ENCODE measurements around the gene PUSL1.

PUSL1 gene

DNA sequence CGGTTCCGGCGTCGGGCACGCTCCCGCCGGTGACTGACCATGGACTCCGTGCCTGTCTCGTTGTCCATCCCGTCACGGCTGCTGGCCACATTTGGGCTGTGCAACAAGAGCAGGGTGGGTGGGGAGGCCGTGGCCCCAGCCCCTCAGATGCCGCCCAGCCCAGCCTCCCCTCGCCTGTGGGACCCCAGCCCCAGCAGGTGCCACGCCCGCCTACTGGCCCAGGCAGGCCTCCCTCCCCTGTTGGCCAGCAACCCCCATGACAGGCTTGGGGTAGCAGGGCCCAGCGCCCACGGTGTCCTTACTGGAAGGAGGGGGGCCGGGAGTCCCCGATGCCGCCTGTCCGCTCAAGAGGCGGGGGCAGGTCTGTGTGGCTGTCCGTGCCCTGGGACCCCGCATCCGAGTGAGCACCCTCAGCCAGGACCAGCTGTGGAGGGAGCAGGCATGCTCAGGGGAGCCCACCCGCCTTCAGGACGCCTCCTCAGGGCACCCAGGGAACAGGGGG lies 33.7 kb downstream of the PUSL1 start:
- DNase-seq: no peak

DNA sequence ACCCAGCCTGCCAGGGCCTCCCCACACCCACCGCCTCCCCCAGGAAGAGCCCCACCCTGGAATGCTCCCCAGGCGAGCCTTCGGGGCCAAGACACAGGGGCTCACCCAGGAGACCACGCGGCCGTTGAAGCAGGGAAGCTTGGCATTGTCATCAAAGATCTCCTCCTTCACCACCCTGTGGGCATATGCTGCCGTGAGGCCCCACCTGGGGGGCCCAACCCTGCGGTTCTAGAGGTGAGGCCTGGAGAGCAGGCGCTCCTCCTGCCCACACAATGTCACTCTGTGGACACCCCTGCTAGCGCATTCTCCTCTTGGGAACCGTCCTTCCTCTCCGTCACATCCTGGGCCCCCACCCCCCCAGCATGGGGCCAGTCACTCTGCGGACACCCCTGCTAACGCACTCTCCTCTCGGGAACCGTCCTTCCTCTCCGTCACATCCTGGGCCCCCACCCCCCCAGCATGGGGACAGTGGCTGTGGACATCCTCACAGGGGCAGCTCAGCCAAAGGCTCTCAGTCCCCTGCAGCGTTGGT lies 34.3 kb downstream of the PUSL1 start:
- DNase-seq: no peak

DNA sequence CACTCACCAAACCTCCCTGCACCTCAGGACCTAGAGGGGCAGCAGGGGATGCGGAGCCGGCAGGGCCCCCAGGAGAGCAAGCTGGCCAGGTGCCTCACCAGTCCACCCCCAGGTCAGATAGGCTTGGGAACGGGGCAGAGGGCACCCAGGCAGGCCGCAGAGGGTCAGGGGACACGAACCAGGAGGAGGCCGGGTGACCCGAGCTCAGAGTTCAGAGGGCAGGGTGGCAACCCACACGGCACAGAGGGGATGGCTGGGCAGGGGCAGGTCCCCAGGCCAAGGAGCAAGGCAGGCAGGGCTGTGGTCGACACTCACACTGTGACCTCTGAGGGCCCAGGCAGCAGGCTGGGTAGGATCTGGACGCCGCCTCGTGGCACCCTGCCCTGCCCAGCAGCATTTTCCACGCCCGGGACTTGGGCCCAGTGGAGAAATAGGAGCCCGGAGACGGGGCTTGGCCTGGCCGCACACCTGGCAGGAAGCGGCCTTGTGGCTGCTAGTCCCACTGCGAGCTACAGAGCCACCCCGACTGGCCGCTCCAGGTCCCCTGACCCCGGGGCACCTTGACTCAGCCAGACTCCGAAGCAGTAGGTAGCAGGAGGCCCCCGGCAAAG lies 35.5 kb downstream of the PUSL1 start:
- DNase-seq: no peak

DNA sequence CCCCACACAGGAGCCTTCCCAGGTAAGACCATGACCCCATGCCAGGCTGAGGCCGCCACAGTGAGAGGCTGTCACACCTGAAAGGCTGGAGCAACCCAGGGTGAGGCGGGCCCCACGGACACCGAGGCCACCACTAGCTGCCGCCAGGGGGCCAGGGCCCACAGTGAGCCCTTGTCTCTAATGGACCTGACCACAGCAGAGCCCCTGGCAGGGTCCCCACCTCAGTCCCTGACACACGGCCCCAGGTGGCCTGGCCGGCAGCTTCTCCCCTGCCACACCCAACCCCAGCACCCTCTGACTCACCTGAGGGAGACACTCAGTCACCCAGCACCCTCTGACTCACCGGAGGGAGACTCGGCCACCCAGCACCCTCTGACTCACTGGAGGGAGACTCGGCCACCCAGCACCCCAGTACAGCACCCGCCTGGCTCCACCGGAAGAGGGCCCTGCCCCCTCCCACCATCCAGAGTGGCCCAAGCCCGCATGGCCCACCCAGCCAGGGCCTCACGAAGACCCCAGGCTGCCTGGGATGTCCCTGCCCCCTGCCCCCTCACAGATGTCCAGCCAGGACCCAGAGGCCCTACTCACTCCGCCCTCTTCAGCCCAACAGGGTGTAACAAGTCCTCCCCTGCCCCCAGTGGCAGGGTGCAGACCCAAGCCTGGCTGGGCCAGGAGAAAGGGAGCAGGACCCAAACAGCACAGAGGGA lies 36.4 kb downstream of the PUSL1 start:
- no peak for DNase-seq

DNA sequence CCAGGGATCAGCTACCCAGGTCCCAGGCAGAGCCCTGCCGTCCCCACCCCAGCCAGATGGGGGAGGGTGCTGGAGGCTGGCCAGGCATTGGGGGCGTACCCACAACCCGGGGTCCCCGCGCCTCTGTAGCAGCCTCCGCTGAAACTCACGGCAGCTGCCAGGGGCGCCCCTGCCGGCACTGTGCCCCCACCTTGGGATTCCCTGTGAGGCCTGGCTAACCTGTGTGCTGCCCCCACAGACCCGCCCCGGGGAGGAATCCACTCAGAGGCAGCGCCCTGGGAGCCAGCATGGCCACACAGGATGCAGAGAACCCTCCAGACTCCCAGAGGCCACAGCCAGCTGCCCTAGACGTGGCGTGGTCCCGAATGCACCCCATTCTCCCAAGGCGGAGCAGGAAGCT lies 37.0 kb downstream of the PUSL1 start:
- DNase-seq: no peak

DNA sequence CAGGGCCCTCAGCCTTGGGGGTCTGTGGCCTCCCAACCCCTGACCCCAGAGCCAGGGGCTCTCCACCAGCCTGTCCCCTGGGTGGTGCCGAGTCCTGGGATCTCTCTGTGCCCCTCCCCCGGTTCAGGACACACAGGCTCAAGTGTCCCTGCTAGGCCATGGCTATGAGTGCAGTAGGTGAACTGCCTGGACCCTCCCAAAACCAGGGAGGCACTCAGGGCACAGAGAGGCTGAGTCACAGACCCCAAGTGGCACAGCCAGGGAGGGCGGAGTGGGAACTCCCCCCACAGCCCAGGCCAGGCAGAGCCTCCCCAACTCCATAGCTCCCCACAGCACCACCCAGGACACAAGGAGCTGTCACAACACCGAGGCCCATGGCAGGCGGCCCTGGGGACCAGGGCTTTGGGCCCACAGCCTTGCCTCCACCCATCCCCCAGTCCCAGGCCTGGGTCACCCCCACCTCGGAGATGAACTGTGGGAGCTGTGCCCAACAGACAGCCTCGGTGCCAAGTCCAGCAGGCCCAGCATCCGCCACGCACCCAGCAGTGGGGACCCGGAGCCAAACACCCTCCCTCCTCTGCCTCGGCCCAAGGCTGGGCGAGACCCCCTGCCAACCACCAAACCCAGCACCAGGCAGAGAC lies 37.6 kb downstream of the PUSL1 start:
- no peak for DNase-seq

DNA sequence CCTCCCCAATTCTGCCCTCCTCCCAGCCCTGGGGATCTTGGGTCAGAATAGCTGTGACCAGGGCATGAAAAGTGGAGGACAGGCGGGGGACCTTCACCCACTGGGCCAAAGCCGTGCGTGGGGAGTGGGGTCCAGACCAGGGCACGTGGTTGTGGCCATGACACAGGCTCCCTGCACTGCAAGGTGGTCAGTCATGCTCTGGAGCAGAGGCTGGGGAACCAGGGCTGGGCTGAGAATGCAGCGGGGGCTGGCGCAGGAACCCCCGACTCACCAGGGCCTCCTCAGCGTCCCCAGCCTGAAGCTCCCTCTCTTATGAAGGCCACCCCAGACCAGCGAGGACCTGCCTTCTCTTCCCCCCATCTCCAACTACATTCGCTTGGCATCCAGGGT lies 38.1 kb downstream of the PUSL1 start:
- no peak for DNase-seq

DNA sequence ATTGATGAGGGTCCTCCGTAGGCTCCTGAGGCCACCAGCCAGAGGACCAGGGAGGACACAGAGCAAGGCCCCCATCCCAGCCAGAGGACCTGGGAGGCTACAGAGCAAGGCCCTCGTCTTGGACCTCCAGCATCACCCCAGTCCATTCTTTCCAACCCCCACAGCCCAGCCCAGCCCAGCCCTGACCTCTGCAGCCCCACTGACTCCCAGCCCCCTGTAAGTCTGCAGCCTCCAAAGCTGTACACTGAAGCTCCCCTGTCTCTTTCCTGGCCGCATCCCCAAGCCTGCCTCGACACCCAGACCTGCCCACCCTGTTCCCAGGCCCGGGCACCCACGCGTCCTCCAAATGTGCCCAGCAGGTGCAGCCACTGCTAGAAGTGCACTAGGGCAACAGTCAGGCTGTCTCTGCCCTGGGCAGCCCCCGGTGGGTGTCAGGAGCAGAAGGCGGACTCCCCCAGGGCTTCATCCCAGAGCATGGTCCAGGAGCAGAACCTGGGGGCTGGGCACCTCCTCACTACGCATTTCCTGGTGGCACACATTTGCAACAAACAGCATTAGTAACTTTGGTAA lies 38.7 kb downstream of the PUSL1 start:
- DNase-seq: no peak

DNA sequence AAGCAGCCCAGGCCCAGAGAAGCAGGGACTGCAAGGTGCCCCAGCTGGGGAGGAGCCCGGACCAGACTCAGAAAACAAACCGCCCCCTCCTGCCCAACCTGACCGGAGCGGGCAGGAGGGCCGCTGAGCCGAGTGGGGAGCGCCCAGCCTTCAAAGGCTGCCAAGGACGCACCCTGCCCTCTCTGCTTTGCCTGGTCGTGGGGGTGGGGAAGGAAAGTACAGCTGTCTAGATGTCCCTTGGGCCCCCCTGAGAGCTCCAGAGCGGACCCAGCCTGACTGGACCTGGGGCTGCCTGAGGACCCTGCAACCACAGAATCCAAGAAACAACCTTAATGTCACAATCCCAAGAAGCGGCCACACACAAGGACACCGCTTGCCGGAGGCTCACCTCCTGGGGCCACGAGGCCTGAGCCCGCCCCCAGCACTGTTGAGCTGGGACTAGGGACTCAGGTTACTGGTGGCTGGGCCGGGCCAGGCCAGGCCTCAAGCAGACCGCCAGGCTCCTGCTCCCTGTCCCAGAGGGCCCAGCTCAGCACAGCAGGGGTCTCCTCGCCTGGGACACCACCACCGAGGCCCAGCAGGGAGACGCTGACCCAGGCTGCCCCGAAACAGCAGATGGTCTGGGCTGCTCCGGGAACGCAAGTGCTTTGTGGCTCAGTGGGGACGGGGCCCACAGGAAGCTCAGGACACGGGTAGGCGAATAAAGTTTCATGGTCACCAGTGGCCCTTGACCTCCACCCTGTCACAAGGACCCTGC lies 39.4 kb downstream of the PUSL1 start:
- DNase-seq: no peak

DNA sequence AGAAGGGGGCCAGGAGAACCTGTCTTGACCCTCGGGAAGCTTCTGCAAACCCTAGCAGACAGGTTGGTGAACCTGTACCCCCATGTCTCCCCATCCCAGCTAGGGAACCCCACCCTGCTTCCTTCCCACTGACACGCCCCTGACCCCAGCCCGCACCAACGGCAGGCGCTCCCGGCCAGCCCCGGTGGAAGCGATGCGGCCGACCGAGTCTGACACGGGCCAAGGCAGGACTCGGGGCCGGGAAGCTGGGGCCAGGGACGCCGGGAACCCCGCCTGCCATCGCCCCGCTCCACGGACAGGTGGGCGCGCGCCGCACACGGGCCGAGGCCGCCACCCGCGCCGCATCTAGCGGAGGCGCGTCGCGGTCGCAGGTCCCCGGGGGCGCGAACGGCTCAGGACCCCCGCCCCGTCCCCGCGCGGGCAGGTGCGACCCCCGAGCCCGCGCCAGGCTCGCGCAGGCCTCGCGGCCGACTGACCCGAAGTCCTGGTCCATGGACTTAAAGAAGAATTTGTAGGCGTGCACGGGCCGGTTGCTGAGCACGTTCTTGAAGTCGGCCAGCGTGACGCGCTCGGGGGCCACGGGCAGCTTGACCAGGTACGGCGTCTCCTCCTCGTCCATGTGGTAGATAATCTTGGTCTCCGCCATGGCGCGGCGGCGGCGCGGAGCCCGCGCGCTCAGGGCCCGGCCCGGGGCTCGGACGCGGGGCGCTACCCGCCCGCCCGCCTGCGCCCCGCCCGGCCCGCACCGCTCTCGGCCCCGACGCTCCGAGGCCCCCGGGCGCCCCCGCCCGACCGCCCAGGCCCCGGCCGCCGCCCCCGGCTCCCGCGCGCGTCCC lies 40.2 kb downstream of the PUSL1 start:
- no peak for DNase-seq

DNA sequence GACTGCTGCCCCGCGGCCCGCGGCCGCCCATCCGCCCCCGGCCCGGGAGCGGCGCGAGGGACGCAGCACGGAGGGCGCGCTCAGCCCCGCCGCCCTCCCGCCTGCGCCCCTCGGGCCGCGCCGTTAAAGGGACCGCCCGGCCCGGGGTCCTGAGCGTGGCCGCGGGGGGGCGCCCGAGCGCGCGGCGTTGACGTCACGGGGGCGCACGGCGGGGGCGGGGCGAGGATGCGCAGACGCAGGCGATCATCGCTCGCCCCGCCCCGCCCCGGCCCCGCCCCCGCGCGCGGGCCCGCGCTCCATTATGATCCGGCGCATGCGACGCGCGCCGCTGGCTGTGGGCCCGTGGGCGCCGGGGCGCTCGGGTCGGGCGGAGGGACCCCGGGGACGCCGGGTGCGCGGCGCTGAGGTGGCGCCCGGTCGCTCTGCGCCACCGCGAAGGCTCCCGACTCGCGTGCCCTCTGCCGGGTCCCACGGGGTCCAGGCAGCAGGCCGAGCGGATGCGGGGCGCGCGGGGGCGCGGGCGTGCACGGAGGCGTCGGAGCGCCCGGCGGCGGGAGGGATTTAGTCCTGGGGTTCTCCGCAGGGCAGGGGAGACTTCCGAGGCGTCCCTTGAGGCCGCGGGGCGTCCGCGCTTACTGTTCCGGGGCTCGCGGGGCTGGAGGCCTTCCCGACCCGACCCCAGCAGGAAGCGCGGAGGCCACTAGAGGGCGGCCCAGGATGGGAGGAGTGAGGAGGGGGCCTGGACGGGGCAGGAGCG lies 41.0 kb downstream of the PUSL1 start, which contains the start of gene DVL1:
TSS of gene DVL1 (minus strand) at position 163 of the 757 bp plus-strand sequence. CDS start 353 bp downstream, outside the sequence.
- peak; percentile 62 to 75 for DNase-seq

DNA sequence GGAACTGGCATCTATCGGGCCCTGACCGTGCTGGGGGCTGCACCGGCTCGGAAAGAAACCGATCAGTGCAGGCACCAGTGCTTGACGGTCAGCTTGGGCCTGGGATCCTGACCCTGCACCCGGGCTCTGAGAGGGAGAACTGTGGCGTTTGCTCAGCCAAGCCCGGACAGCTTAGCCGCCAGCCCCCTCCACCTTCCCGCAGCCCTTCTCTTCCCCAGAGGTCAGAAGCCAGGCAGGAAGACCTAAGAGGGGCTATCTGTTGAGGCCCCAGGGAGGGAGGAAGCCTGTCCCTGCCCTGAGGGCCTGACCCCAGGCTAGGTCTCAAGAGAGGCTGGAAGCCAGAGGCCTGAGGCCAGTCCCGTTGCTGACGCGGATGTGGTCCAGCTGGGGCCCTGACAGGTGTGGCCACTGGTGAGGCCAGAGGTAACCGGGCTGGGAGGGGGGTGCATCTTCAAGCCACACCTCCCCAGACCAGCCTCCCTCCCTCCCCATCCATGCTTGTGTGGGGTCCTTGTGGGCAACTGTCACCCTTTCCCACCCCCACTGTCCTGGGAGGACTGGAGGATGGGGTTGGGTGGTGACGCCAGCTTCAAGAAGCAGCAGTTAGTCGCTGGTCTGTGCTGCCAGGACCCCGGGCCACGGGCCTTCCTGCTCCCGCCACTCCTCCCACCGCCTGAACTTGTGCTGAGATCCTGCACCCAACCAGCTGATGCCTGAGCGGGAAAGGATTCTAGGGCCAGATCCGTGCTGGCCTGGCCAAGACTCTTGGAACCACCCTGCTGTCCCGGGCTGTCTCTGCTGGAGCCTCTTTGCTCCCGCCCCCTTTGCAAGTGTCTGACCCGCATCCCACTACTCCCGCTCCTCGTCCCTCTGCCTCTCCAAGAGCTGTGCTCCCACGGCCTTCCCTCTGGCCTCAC lies 43.4 kb downstream of the PUSL1 start:
- no peak for DNase-seq

DNA sequence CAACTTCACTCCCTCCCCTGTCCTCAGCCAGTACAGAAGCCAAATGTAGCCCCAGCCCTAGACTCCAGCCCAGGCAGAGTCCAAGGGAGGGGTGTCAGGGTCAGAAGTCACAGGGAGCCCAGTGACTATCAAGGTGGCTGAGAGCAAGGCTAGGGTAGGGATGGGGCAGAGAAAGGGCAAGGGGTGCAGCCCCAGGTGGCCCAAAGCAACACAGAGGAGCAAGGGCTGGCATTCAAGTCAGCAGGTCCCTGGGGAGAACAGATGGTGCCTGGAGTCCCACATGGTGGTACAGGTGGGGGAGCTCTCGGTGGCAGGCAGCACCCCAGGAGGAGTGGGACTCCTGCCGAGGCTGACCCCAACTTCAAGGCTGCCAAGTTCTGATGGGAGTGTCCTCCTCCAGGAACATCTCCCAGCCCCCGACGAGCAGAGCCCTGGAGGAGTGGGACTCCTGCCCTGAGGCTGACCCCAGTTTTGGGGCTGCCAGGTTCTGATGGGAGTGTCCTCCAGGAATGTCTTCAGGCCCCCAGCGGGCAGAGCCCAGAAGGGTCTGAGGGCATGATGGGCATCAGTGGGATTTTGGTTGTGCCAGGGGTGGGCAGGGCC lies 44.5 kb downstream of the PUSL1 start:
- no peak for DNase-seq

DNA sequence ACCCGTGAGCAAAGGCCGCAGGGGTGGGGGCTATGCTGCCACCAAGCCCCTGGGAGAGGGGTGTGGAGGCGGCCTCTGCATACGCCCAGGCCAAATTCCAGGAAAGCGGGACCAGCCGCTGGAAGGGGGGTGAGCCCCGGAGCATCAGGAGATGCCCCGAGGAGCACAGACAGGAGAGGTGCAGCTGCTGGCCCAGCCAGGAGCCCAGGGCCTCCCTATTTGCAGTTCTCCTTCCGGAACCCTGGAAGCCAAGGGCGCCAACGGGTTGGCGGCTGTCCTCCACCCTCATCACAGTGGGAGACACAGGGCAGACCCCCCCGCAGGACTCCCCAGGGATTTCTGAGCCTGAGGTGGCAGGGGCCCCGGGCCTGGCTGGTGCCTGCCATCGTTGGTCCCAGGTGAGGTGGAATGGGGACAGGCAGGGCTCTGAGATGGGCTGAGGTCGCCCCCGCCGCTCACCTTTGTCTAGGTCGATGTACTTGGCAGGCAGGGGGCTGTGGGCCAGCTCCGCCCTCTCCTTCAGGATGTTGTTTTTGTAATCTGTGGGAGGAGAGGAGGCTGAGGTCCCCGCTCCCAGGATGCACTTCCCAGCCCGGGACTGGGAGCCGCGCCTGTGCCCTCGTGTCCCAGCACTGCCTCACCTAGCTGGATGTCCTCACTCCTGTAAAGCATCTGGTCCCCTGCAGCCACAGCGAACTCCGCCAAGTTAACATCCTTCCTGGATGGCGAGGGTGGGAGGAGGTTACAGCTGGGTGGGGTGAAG lies 45.2 kb downstream of the PUSL1 start:
- no peak for DNase-seq

DNA sequence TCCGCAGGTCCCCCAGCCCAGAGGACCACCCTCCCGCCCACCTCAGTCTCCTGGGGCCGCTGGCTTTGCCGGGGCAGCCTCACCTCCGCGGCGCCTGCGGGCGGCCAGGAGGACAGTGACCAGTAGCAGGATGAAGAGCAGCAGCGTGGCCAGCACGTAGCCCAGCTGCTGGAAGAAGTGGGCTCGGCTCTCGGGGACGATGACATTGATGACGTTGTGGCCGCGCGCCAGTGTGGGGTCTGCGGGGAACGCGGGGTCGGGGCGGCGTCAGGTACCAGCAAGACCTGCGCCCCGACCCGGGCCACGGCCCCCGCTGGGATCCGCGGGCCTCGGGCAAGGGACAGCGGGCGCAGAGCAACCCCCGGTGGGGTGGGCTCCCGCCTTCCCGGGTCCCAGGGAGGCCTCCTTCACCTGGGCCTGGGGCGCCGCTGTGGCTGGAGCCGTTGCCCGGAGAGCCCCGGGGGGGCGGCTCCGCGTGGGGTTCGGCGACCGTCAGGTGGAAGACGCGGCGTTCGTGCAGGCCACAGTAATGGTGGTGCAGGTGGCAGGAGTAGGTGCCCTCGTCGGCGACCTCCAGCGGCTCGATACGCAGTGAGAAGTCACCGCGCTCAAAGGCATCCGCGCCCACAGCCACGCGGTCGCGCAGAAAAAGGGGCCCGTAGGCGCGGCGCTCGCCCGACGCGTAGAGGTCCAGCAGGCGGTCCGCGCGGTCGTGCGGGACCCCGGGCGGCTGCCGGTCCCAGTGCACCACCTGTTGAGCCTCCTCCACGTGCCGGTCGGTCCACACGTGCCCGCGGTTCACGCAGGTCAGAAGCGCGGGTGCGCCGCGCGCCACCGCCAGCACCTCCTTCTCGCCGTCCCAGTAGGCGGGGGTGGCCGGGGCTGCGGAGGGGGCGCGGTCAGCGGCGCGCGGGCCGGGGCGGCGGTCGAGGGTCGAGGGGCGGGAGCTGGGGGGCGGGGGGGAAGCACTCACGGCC lies 46.2 kb downstream of the PUSL1 start:
- no peak for DNase-seq

DNA sequence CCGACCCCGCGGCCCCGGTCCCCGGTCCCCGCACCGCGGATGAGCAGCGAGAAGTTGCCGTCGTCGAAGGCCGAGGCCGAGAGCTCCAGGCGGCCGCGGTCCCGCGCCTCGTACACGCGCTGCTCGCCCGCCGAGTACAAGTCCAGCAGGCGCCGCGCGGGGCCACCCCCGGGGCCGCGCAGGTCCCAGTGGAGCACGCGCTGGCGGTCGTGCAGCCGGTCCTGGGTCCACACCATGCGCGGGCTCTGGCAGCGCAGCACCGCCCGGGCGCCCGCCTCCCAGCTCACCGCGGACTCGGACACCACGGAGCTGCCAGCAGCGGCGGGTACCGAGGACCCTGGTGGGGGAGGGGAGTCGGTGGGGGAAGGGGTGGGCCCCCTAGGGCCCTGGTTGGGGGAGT lies 47.0 kb downstream of the PUSL1 start:
- DNase-seq: no peak

DNA sequence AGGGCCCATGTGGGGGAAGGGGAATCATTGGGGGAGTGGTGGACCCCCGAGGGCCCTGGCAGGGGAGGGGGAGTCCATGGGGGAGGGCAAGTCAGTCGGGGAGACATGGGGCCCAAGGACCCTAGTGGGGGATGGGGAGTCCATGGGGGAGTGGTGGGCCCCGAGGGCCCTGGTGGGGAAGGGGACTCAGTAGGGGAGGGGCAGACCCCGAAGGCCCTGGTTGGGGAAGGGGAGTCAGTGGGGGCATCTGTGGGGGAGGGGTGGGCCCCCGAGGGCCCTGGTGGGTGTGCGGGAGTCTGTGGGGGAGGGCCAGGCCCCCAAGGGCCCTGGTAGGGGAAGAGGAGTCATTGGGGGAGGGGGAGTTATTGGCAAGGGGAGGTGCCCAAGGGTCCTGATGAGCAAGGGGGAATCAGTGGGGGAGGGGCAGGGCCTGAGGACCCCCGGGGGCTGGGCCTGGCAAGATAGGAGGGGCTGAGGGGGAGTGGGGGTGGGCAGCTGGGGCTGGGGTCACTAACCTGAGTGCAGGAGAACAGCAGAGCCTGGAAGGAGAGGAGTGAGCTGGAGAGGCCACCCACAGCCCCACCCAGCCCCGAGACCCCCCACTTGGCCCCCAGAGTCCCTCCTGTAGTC lies 47.9 kb downstream of the PUSL1 start:
- no peak for DNase-seq

All from NCI-H1930 (cell line).